Activated CD4-positive, alpha-beta T cell treated with anti-CD3 and anti-CD28 coated beads, Interleukin-2, amount 50 U/mL, for 16 hours (primary cell): ENCODE measurements around the gene EPHA7.

Experiments used
- DNase-seq: peaks from one replicate; pipeline ENCODE4 v3.0.0-alpha.2; 2020

EPHA7 gene

DNA sequence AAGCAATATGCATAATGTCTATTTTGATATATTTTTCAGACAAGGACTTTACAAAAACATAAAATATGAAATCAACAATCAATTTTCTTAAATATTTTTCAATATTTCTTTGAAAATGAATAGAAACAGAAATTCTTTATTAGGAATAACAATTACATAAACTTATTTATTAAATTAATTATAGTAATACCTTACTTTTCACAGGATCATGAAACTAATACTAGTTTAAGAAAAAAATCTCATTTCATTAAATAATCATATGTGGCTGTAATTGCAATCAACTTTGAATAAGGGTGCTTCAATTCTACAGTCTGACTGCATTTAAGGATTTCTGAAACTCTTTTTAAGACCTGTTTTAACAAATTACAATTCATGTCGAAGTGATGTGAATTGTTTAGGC lies 26.6 kb downstream of the EPHA7 start:
- no peak for DNase-seq

DNA sequence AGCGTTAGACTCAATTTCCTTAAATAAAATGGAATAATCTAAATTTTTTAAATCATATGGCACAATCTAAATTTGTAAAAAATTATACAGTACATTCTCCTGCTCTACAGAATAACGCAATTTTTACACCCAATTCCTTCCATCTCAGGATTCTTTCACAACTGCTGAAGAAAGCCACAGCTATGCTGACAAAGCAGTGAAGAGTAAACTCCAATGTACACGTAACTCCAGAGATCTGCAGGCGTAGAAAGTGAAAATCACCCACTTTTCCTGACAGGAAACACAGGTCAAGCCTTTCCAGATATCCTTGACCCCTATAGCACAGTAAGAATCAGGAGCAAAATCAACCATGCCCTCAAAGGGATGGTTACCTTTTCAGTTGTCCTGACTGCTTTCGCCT lies 27.4 kb downstream of the EPHA7 start:
- DNase-seq: no peak

DNA sequence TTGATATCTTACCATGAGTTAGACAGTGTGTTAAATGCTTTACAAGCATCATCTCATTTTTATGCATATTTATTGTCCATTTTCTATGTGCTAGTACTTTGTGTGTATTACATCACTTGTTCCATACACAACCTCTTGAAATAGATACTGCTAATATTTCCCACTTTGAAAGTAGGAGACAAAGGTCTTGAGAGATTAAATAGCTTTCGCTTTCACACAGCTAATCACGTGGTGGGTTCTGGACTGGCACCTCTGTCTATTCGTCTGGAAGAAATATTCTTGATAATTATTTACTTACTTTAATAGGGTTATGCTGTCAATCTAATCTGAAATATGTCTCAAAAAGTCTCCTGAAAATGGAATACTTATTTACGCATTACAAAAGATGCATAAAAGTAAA lies 30.2 kb downstream of the EPHA7 start:
- DNase-seq: no peak

DNA sequence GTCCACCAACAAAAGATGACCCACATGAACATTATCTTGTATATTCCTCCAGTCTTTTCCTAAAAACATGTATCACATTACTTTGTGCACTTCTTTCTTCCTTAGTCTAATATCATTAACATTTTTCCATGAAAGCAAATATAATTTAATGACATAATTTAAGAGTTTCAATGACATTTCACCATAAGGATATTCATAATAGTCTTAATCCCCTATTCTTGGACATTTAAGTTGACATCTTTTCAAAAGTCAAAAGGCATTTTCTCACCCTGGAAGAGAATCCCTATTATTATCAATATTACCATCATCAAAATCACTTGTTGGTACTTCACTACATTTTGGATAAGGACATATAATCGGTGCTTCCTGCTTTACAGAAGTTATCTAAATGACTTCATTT lies 31.3 kb downstream of the EPHA7 start:
- DNase-seq: no peak

DNA sequence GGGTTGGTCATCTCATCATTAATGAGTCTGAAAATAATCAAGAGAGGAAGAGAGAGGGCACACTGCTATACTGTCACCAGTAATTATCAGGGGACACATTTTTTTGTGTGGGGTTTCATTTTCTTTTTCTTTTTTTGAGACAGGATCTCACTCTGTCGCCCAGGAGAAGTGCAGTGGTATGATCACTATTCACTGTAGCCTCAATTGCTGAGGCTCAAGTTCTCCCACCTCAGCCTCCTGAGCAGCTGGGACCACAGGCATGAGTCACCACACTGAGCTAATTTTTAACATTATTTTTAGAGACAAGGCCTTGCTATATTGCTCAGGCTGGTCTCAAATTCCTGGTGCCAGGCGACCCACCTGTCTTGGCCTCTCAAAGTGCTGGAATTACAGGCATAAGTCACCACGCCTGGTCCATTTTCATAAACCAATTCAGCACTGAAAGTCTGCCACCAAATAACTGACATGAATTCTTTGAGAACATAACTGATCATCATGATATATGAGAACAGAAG lies 43.3 kb downstream of the EPHA7 start:
- DNase-seq: no peak

DNA sequence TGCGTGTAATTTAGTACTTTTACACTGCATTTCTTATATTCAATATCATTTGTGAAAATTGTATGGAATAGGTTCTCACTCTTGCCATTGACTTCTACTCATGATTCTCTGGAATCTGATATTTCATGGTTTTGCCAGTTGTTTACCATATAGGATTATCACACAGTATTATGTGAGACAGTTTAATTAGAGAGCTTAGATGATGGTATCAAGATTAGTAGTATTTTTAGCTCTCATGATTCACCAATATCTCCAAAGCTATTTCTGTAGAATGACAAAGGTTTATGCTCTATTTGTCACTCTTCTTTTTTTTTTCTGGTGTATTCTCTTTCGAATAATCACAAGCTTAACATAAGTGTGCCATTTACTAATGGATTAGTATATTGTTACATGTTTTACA lies 45.9 kb downstream of the EPHA7 start:
- DNase-seq: no peak

DNA sequence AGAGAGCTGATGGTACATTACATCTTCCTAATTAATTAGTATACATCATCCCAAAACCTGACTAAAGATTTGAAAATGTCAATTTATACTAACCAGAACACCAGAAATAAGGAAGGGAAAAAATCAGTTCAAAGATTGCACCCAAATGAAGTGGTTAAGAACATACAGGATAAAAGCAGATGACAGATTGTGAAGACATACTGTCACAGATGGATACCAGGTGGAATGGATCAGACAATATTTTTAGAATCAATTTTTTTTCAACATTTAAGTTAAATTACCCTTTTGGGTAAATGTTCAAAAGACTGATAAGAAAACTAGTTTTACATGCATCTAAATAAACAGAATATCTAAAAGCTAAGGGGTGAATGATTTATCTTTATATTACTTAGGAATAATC lies 47.6 kb downstream of the EPHA7 start:
- DNase-seq: no peak

DNA sequence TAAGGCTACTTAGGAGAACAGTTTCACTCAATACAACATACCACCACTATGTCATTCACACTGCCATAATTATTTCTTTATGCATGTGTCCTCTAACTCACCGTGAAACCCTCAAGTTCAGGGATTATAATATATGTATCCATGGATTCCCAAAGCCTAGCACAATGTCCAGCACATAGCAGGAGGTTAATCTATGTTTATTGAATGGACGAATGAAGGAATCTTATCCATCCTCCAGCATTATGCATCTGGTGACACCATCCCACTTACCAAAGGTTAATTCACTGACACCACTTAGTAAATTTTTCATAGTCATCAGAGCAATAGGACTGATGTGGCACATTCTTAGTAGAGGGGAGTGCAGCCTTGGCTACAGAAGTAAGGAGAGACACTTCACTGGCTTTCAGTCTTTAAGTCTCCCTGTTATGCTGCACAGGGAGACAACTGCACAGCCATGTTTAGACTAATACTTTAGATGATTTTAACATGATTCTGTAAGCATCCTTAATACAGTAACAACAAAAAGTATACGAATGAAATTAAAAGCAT lies 49.7 kb downstream of the EPHA7 start:
- DNase-seq: no peak

DNA sequence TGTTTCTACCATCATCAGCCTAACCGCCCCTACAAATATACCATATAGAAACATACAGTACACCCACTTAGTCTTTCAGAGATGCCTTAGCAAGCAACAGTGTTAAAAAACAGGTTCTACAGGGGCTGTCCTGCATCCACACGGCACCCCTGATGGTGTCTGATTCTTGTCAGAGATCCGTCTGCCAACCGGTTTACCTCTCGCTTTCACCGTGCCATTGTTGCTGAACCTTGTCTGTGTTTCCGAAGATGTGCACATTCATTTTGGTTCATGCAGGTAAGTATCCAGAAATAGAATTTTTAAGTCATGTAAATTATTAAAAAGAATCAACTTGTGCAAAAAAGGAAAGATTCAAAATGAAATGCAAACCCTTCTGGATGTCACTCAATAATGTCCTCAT lies 52.9 kb downstream of the EPHA7 start:
- no peak for DNase-seq

DNA sequence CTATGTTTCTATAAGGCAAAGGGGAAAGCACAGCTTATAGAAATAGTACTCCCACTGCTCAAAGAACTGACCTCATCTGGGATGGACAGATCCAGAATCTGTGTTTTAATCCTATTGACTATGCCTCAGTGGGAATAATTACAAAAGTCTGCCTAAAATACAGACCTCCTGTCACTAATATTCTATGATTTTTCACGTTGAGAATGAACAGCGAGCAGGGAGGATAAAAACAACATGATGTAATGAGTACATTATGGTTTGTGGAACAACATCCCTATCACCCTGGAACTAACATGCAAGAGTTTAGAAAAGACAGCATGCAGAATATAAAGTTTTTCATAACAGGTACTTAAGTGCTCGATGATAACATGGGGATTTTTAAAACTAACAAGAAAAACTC lies 53.9 kb downstream of the EPHA7 start:
- DNase-seq: no peak

DNA sequence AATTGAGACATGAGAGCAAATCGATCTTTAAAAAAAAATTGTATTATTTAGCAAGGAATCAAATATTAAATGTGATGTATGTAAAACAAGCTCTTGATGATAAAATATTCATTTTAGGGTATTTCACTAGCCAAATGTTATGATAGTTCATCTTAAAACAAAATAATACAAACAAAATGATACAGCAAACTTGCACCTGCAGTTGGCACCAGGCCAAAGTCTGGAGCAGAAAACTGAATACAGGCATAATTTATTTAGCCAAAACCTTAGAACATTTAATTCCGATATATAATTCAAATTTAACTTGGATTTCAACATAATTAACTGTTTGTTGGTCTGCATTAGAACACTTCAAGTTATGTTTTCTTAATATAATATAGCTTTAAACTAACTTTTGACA lies 60.9 kb downstream of the EPHA7 start:
- no peak for DNase-seq

DNA sequence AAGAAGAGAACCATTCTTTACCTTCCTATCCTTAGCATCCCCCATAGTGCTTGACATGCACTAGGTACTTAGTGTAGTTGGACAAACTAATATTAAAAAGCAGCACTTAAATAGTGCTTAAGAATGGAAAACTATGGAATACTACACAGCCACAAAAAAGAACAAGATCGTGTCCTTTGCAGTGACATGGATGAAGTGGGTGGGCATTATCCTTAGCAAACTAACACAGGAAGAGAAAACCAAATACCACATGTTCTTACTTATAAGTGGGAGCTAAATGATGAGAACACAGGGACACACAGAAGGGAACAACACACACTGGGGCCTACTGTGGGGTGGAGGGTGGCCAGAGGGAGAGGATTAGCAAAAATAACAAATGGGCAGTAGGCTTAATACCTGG lies 66.8 kb downstream of the EPHA7 start:
- DNase-seq: no peak

DNA sequence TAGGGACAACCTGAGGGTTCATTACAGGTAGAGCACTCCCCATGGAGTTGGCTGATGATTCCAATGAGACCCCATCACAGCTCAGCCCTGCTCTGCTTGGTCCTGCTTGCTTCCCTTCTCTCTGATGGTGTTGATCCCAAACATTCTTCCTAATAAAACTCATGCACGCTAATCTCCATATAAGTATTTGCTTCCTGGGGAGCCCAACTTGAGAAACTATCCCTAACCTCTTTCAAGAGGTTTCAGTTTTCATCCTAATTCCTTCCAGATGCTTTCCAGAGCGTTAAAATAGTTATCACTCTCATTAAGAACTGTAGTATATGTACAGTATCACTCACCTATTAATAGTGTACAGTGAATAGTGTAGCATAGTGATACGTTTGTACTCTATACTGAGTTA lies 68.1 kb downstream of the EPHA7 start:
- DNase-seq: no peak

DNA sequence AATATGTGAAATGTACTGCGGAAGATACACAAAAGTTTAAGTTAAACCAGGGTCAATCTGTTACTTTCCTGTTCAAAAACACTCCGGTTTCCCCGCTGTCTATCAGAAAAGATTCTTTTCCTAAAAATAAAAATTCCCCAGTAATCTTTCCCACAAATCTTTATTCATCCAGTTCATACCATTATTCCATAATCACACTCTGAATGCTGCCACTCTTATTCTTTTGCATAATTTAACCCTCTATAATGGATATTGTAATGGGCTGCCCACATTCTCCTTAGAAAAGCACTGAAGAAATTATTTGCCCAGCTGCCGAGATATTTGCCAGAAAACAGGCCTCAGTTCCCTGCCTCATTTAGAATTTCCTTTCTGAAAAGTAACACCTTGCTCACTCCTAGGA lies 68.6 kb downstream of the EPHA7 start:
- DNase-seq: no peak

DNA sequence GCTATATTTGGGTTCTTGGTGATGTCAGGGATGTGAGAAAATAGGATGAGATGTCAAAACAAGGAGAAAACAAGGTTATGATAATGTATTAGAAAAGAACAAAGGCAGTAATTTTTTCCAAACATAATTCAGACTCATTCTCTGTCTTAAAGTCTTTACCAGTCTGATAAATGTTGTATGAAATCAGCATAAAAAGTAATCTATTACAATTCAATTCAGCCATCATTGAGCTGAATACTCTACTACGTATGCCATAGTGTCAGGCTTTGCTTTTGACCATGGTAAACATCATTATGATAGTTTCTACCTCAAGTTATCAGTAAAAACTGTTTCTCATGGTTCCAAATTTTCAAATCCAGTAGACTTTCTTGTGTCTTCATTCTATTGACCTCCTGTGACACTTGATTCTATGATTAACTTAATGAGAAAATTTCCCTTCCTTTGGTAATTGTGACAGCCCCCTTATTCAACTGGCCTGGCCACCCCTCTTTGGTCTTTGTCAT lies 75.0 kb downstream of the EPHA7 start:
- DNase-seq: no peak

DNA sequence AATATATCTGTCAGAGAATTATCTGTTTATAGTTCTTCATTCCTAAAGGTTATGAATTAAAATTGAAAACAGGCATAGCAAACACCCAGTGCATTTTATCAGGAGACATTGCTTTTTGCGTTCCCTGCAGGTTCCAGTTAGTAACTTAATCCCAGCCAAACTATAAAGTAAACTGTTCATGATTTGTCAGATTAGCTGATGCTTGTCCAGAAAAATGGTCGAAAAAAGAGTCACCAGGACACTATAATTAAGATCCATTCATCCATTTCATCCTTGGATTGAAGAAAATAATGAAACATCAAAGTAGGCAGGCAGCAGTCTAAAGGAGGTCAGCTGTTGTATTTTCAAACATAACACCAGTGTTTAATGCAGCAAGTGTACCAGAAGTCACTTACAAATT lies 75.9 kb downstream of the EPHA7 start:
- no peak for DNase-seq

DNA sequence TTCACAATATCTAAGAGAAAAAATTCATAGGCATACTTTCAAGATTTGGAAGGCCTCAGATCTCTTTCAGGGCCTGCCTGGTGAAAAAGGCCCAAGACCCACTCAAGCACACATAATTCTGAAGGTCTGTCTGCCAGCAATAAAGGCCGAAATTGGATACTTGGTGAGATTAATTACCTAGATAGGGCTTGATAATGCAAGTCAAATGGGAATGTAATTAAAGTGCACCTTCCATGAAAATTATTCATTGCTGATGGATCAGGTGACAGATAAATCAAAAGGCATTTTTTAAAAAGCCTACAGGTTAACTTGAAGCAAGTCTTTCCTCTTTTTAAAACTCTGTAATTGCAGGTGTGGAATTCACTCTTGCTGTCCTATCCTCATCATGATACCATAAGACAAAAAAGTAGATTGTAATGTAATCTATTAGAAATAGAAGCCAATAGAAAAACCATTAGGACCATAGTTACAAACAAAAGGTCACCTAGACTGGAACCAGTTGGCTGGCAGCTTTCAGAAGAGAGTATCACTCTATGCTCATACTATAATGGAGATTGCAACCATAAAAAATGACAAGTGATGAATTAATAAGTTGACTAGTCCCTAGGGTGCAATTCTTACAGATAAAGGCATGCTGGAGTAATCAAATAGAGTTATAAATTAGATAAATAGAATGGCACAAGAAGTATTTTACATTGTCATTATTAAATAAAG lies 77.3 kb downstream of the EPHA7 start:
- no peak for DNase-seq

DNA sequence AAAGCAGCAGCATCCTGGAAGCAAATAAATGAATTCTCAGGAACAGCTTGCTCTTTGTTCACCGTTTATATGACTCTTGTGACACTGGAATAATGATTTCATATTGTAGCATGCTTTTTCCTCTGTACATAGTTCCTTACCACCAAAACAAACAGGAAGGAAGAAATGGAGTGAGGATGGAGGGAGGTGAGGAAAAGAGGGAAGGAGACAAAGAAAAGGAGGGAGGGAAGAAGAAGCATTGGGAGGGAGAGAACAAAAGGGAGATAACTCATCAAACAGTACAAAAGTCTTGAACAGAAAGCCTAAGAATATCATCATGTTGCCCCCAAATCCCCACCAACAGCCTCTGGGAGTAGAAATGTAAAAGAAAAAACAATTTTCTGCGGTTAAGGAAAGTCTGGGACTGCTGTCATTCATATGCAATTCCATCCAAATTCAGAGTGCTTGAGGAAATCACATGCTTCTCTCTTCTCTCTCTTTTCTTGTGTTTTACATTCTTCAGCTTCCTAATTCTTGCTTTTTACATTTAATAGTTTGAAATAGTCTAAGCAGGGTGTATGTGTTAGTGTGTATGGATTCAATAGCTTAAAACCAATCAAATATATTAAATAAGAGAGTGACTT lies 81.5 kb downstream of the EPHA7 start:
- DNase-seq: no peak

DNA sequence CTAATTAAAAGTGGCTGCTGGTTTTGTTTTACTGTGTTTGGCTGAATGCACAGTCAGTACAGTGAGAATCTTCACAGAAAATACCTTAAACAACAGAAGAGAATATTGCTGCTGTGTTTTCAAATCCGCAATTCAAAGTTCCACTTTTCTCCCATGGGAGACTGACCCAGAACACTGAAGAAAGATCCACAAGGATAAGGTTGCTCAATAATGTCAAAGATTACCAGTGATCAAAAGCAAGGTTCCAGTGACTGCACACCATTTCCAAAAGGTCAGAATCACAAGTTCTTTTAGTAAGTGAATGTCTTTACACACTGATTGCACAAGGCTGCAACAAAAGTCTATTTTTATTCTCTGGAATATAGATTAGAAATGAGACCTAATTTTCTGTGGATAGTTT lies 82.3 kb downstream of the EPHA7 start:
- no peak for DNase-seq

DNA sequence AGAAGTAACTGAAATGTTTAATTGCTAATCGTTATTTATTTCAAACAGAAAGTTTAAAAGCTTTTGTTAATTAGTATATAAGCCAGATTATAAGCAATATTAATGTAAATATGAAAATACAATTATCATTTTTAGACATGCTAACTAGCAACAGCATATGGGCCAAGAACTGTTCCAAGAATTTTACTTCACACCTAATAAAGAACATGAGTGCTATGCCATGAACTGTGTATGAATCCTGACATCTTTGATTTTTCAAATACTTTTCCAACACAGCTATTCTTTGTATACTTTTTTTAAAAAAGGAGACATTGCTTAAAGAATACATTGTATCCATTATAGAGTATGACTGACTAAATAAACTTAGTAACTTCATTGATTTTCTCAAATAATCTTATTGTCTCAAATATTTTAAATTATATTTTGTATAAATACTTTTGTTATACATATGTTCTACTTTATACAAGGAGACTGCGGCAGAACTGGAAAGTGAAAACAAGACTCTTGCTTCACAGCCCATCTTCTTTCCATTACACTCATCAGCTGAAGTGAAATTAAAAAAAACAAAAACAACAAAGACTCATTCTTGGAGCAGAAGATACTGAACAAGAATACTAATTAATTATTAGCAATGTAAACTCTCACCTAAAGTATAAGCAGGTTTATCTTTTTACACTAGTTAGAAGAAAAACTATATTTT lies 89.9 kb downstream of the EPHA7 start:
- DNase-seq: no peak

DNA sequence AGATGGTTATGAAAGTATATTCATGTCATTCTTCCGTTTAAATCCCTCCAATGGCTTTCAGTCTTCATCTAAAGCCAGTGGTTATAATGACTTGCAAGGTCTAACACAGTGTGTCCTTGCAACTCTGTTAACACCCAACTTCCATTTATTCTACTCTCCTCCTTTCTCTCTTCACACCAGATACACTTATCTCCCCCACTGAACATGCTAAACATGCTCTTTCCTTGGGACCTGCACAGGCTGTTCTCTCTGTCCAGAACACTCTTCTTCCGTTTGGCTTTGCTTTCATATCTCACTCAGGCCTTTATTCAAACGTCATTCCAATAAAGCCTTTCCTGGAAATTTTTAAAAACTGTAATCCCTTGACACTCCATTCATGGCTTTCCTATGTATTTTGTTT lies 91.5 kb downstream of the EPHA7 start:
- DNase-seq: no peak

DNA sequence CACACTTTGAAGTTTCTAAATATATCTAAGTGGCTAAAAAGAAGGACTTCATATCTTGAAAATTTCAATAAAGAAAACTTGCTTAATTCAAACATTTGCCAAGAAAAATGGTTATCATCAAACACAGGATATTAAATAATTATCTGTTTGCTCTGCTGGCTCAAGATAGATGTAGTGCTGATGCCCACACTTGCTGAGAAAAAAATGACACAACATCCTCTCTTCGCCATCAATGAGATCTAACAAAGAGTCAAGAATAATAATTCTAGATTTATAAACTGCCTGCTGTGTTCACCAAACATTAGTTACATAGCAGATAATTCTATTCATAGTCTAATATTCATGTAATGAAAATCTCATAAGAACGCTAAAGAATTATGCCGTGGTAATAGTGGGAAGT lies 93.6 kb downstream of the EPHA7 start:
- DNase-seq: no peak

DNA sequence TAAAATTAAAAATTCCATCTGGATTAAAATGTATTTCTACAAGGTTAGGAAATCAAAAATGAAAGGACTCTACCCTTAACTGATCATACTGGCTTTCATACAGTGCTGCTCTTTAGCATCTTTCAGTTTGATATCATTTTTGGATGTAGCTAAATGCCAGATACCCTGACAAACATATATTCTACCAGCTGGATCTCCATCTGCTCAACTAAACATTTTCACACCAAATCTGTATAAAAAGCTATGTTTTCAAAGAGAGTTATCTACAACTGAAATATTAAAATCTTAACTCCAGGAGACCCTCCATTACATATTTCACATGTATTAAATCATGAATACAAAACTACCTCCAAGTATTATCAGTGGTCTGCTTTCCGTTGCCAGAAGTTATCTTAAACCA lies 95.7 kb downstream of the EPHA7 start:
- DNase-seq: no peak

DNA sequence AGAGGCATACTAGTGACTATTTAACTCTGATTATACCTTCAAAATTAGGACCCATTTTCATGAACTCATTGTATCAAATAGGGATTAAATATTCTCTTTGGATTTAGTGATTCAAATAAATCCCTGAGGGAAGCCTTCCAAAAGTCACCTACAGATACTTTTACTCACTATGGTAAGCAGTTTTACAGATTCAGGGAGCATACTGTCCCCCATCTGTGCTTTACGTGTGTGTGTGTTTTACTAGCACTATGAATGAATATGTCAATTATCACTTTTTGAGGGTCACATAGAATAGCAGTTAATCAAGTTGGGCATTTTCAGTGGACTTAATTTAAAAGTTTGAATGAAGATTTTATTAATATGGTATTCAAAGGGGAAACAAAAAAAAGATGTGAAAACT lies 96.7 kb downstream of the EPHA7 start:
- no peak for DNase-seq
